Endometrial microvascular endothelial cells (primary cell): ENCODE results near the gene RBM26. TPM values are rescaled to one million over a fixed set of nuclear protein-coding genes. Genes with fewer than 3 reads are reported as not detected.
"Not testable (repeated sequence)": the region's sequence is repeated elsewhere in the genome, so short reads cannot be mapped to it uniquely, and the experiment has no call there.

Source experiments
- in situ Hi-C: cut with HindIII; loops from 2 replicates; pipeline ENCODE4 v1.10.0; 2017; ENCODE audit warnings: low sequenced_read_pairs, low pct_unique_long_range_greater_than_20kb; ENCODE audit errors: inconsistent ontology term
- total RNA-seq: library from RNA; depleted of rRNA; stranded (reverse); fragments of >200 nt; gene quantifications from one replicate; pipeline ENCODE4 v1.2.3, GENCODE V29; 2015; ENCODE audit errors: inconsistent ontology term

The RBM26 gene
- total RNA-seq, 1 donor from 2014 or later, result 23.7 TPM

DNA sequence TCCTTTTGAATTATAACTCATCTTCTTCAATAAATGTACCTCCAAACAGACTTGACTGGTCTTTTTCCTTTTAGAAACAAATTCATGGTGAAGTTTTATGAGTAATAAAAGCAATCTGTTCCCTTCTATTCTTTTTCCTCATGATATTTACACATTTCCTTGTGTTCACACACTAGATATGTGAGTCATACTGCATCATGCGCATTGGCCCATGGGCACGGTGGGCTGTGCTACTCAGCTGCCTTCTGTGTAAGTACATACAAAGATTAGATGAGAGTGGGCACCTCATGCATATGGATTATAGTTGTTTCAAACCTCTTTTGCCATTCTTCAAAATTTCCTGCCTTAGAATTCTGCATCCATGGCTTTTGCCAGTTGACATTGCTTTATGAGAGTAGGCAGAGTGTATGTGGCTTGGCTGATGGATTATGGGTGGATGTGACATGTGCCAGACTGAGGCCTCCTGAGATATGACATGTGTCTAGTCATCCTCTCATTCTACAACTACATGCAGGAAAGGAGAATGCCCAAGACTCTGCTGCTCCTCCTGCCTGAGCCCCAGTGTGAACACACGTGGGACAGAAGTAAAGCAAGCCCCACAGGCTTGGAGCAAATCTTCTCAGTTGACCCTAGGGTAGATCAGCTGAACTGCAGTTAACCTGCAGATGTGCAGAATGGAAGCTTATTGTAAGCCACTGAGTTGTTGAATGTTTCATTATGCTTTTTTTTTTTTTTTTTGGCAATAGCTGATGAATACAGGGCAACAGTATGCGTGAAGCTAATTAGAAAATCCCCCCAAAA lies 109.9 kb downstream of the RBM26 start:
- in situ Hi-C loops, result no loop called here

DNA sequence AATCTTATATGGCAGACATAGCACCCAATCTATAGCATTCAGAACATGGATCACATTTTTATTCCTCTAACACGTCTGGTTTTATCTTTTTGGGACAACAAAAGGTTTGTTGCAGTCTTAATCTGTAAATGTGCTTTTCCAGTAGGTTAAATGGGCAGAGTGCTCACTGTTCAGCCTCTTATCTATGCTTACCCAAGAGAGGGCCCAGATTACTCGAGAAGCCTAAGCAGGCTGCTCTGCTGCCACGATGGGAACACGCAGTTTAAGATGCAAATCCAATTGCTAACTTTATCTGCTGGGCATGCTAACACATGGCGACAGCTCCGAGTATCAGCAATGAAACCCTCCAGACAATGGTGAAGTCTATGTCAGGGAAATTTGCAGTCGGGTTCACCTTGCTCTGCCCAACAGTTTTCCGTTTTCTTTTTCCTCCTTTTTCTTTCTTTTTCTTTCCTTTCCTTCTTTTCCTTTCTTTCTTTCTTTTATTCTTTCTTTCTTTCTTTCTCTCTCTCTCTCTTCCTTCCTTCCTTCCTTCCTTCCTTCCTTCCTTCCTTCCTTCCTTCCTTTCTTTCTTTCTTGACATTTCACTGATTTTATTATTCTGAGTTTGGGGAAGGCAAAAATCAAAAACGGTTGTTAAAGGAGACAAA lies 115.3 kb downstream of the RBM26 start:
- in situ Hi-C loops, result no loop called here

DNA sequence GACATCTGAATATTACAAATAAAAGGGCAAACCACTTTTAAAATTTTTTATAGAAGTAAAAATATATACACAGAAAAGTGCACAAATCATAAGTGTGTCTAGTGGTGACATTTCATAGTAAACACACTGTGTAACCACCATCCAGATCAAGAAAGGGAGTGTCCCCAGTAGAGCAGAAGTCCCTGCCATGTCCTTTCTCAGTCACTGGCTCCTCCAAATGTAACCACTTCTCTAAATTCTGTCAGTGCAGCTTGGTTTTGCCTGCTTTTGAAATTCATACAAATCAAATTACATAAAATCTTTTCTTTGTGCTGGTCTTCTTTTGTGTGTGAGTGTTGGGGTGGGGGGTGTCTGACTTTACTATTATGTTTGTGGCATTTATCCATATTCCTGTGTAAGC lies 116.5 kb downstream of the RBM26 start:
- in situ Hi-C loops, result no loop called here

DNA sequence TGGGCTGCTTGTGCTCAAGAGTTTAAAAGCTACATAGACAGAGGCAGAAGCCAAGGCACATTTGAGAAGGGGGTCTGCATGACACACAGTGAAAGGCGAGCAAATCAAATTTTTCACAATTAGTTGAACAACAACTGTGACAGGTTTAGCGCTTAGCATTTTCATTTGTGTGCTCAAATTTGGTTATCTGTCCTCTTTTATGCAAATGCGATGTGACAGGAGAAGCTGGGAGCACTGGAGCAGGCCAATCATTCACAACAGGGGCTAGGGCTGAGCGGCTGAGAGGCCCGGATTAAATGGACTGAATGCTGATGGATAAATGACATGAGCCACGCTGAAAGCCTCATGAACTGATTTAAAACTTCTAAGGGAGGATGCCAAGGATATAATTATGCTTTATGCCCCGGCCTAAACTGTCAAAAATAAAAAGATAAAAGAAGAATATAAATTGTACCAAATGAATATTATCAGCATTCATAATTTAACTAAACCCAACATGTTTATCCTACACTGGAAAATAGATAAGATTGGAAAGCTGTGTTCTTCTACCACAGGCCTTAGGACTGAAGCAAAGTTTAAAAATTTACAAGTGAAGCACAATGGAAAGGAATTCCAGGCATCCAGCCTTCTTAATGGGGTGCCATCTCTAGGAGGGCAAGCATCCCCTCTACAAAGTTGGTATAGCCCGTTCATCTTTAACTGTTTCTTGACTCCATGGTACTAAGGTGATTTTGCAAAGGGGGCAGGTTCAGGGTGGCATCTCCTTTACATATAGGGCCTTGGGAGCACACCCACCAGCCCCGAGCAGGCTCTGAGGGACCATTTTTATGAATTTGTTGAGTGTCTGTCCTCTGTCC lies 117.9 kb downstream of the RBM26 start:
- in situ Hi-C loops, result no loop called here

DNA sequence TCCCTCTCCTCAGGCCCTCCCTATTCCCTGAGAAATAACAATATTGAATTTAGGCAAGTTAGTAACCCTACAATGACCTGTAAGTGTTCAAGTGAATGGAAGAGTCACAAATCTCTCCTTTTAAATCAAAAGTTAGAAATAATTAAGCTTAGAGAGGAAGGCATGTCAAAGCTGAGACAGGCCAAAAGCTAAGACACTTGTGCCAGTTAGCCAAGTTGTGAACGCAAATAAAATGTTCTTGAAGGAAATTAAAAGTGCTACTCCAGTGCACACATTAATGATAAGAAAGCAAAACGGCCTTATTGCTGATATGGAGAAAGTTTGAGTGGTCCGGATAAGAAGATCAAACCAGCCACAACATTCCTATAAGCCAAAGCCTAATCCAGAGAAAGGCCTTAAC lies 120.9 kb downstream of the RBM26 start:
- in situ Hi-C loops, result no loop called here

- in situ Hi-C loops, result no loop called here
Measured at GRCh38 chr13:79283742-79284141, 122.3 kb downstream of the RBM26 start.

- in situ Hi-C loops, result no loop called here
Measured at GRCh38 chr13:79282976-79283375, 123.1 kb downstream of the RBM26 start.

DNA sequence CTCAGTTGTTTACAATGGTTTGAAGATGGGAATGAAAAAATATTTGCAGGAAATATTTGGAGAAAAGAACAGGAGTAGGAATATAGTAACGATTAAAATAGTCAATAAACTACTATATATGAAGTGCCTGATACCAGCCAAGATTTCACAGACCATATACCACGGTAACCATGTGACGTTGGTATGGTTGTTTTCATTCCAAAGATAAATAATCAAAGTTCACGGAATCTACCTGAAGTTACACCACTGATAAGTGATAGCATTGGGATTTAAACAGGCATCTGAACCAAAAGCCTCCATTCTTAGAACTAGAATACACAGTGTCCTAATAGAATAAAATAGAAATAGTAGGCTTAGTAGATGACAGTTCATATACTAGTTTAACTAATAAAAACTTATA lies 123.5 kb downstream of the RBM26 start:
- in situ Hi-C loops, result no loop called here

DNA sequence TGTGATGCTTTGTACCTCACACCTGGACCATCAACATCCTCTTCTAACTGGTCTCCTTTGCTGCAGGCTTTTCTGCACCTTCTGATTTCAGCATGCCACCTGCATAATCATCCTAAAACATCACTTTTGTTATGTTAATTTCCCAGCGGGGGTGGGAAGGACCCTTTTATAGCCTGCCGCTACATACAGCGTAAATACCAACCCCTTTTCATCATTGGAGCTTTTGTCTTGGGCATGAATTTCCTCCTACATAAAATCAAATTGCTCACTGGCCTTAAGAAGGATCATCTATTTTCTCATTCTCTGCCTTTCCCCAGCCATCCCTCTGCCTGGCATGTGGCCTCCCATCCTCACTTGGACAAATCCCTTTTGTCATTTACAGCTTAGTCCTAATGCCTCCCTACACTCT lies 124.7 kb downstream of the RBM26 start:
- in situ Hi-C loops, result no loop called here

GRCh38 chr13:79279735-79280134 lies 126.3 kb downstream of the RBM26 start:
- in situ Hi-C loops, result not testable (repeated sequence)

DNA sequence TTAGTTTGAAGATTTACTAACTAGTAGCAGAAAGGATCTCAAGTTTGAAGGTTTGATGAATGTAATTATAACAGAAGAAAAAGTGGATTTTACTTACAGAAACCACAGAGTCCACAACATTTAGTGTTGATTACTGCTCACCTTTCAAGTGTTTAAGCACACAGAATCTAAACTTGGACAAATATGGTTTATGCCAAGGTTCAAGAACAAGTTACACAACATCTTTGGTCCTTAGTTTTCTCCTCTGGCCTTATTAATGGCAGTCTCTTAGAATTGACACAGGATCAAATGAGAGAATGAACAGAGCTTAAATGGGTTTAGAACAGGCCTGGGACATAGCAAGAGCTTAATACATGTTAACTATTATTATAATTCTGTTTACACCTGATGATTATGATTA lies 133.0 kb downstream of the RBM26 start:
- in situ Hi-C loops, result no loop called here

DNA sequence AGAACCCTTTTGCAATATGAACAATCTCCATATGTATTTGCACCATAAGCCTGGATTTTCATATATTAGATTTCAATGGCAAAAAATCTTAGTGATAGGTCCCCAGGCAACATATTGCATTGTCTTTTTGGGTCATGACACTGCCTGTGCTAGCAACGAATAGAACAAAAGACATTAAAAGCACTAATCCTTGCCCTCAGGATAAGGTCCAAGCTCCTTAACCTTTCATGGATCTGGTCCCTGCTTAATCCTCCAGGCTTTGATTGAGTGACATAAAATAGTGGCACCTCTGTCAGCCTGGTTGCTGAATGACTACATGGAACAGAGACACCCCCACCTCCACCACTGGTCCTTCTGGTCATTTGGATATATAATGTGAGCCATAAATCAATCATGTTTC lies 134.4 kb downstream of the RBM26 start:
- in situ Hi-C loops, result no loop called here

- in situ Hi-C loops, result no loop called here
Measured at GRCh38 chr13:79270859-79271258, 135.2 kb downstream of the RBM26 start.

Other genes starting within 250 kb of the RBM26 start
- gene NDFIP2, start 74.9 kb upstream of the RBM26 start, total RNA-seq, result 13.6 TPM